ENCODE results near the gene SACM1L.
A peak's percentile ranks its signal among the peaks of the same experiment; 100 is the strongest.
"Not testable (repeated sequence)": the region's sequence is repeated elsewhere in the genome, so short reads cannot be mapped to it uniquely, and the experiment has no call there.

SACM1L gene

DNA sequence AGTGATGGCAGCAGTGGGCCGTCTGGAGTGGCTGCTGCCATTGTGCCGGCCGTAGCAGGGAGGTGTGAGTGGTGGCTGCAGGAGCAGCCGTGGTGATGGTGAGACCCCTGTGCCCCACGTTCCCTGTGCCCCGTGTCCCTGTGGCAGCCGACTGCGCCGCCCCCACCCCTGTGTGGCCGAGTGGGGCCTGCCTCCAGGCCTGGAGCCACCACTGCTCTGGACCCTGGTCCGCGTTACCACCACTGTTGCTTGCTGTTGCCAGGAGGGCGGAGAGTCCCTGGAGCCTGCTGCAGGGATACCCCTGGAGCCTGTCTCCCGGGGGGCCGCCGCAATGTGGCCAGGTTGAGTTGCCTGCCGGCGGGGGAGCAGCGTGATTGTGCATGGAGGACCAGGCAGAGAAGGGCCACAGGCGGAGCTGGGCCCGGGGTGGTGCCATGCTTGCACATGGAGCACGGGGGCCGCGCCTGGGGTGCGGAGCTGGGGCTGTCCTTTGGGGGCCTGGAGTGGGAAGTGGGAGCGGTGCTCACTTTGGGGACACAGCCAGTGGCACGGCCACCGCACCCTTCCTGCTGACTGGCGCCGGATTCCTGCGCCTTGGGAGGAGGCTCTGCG is 57.1 kb downstream of the SACM1L start:
- DNase-seq: no peak

GRCh38 chr3:45746777-45747622 is 57.8 kb downstream of the SACM1L start:
- DNase-seq: no peak

- no peak for DNase-seq
Observed at GRCh38 chr3:45748068-45748467, 58.9 kb downstream of the SACM1L start.

- DNase-seq: not testable (repeated sequence)
Observed at GRCh38 chr3:45749036-45749600, 59.9 kb downstream of the SACM1L start.

DNA sequence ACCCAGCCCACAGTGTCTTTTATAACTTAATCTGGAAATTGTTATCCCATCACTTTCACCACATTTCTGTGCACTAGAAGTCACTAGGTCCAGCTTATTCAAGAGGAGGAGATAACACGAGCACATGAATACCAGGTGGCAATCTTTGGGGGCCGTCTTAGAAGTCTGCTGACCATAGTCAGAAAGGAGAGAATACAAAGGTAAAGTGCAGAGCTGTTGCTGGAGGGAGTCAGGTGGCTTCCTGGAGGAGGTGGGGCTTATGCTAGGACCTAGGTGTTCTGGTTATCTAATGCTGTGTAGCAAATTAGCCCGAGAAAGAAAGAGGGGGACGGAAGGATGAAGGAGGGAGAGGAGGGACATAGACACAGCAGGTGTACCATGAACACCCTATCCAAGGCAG is 60.7 kb downstream of the SACM1L start:
- DNase-seq: no peak

DNA sequence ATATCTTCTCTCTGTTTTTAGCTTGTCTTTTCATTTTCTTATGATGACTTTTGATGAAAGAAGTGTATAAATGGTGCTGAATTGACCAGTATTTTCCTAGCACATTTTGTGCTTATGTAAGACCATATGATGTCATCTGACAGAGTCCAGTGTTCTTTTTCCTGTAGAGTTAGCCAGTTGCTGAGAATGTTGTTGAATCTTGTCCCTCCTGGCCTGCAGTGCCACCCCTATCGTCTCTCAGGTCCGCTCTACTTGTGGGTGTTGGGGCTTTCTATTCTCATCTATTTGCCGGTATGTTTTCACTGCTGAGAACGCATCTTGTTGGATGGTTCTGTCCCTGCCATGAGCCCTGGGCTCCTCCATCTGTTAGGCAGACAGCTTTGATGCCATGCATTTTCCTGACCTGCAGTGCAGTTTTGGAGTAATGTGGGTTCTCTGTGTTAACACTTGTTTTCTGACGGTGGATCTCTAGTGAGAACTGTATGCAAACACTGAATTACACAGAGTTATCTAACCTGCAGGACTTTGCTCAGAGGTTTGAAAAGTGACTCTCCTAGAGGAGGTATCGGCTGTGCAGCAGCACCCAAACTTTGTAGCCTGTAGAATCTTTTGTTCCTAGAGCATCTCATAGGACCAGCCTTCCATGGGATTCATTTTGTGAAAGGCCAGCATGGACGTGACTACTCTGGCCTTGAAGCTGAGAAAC is 62.5 kb downstream of the SACM1L start:
- no peak for DNase-seq

- DNase-seq: no peak
Observed at GRCh38 chr3:45753095-45753494, 63.9 kb downstream of the SACM1L start.

DNA sequence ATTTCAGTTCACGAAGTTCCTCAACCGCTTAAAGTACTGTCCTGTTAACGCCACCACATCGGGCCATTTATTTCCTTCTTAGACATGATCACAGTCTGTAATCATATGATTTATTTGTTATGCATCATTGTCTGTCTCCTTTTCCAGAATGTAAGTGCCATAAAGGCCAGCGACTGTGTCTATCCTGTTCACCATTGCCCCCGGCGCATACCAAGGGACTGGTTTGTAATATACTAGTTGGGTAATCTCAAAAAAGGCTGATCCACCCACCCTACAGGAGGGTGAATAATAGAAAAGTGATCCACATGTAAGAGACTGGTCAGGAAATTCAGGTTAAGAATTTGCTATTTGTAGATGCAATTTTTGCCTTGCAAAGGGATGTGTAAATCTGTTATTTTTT is 65.3 kb downstream of the SACM1L start:
- DNase-seq: no peak

- DNase-seq: no peak
Observed at GRCh38 chr3:45756055-45756454, 66.9 kb downstream of the SACM1L start.

GRCh38 chr3:45757141-45757540 is 67.9 kb downstream of the SACM1L start:
- not testable (repeated sequence) for DNase-seq

DNA sequence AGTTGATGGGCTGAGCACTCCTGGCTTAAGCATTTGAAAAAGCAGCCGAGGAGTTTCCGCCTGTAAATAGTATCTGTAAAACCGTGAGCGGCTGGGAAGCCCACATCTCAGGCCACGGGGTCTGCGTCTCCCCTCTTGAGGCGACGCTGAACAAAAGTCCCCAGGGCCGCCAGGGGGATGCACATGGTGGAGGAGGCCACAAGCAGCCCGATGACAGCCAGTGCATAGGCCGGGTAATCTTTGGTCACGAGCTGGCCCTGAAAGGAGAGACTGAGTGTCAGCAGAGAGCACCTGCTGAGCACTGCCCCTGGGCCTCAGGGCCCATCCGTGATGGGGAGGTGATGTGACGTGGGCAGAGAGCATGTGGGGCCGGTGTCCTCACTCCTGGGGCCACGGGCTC is 69.7 kb downstream of the SACM1L start:
- DNase-seq: no peak

- no peak for DNase-seq
Observed at GRCh38 chr3:45759851-45760250, 70.7 kb downstream of the SACM1L start.

DNA sequence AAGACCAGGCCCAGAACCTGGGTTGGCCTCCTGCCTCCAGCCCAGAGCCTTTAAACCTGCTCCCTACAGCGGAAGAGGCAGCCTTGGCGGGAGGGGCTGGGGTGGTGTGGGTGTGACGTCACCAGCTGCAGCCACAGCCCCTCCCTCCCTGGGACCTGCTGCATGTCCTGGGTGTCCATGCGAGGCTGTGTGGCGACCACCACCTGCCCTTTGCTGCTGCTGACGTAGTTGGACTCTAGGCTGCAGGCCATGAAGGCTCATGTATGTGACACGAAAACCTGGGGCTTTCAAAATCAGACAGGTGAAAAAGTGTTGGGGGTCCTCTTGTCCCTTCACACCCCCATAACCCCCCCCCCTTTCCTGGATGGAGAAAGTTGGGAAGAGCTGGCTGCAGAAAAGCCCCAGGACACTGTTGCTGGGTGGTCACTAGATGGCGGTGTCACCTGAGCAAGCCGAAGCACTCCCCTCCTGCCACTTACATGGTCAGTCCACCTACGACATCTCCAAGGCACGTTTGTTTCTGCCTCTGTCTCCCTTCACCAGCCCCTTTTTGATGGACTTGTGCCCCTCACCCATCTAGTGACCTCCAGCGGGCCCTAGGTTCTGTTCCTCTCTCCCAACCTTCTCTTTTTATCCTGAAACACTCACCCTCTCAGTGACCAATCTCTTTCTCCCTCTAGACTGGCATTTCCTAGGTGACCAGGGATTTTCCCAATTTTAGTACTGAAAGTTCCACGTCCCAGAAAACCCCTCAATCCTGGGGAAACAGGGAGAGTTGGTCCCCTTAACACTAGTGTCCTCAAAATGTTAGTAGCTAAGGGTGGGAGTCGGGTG is 71.9 kb downstream of the SACM1L start:
- peak; percentile 18 for DNase-seq

DNA sequence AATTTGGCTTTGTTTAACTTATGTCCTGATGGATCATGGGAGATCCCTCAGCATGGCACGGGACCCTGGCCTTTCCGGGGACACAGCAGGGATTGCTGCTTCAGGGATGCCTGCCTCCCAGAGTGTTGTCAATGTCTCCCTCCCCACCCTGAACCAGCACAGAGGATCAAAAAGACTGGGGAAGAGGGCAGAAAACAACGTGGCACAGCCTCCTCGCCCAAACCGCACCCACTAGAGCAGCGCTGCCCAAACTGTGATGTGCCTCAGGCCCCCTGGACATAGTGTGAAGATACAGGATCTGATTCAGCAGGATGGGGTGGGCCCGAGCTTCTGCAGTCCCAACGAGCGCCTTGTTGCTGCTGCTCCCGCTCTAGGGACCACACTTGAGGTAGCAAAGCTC is 72.6 kb downstream of the SACM1L start:
- DNase-seq: no peak

- DNase-seq: no peak
Observed at GRCh38 chr3:45762647-45763302, 73.6 kb downstream of the SACM1L start.

GRCh38 chr3:45763303-45763675 is 74.1 kb downstream of the SACM1L start:
- no peak for DNase-seq

DNA sequence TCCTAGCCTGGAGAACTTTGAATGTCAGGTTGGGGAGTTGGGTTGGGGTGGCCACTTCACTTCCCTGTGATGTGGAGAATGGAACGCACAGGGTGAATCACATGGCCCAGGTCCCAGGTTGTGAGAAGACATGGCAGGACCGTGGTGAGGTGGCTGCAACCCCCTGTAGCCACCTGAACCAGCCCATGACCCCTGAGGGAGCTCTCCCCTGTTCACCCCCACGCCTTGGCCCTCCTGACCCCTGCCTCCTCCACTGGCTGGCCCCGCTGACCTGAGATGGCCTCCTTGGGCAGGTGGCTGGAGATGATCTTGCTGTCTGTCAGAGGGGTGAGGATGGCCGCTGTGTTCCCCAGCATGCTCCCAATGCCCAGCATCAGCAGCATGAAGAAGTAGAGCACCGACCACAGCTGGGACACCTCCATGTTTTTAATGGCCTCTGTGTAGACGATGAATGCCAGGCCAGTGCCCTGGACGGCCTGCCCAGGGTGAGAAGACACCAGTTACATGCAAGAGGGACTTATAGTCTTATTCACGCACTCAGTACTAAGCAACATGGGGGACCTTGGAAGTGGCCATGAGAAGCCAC is 76.2 kb downstream of the SACM1L start:
- DNase-seq: no peak

DNA sequence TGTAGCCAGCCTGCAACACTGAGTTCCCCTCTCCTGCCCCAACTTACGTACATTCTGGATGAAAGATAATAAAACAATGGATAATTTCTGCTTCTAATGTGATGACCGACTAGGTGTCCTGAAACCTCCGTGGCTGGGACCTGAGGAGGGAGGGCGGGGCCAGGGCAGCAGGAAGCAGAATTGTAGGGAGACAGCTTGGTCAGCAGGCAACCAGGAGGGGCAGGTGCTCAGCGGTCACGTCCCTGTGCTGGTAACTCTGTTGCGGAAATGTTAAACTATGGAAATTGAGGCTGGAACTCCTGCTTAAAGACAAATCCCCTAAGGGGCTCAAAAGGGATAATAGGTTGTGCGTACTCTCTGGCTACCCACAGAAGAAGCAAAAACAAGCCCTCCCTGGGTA is 76.8 kb downstream of the SACM1L start:
- no peak for DNase-seq

GRCh38 chr3:45771166-45771775 is 82.1 kb downstream of the SACM1L start:
- DNase-seq: no peak

DNA sequence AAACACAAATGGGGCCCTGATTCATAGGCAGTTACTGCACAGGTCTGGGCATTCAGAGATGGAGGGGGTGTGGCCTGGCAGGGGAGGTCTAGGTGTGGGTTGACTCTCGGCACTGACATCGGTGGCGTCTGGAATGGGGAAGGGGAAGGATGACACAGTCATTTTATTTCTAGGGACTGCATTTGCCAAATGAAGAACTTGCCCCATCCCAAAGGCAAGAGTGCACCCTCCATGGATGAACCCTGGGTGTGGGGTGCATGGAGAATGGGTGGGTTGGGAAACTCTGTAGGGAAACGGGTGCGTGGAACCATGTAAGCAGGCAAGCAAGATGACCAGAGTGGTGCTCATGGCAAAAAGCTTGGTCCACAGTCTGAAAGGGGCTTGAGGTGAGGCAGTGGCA is 82.6 kb downstream of the SACM1L start:
- no peak for DNase-seq

- DNase-seq: no peak
Observed at GRCh38 chr3:45772341-45773035, 83.3 kb downstream of the SACM1L start.
